IPS-18c (cell line): ENCODE results near the gene PLCB4.

ENCODE experiments used
- H3K4me3 ChIP-seq: 2 replicates; pipeline ENCODE4 v1.7.0; 2013; ENCODE audit warnings: low read depth, mild to moderate bottlenecking, low read length, moderate library complexity; ENCODE audit not compliant: insufficient read depth
- H3K9me3 ChIP-seq: one replicate; pipeline ENCODE4 v1.6.1; 2013; ENCODE audit warnings: mild to moderate bottlenecking, low read length, moderate library complexity; ENCODE audit not compliant: control insufficient read depth, insufficient read depth

The PLCB4 gene

DNA sequence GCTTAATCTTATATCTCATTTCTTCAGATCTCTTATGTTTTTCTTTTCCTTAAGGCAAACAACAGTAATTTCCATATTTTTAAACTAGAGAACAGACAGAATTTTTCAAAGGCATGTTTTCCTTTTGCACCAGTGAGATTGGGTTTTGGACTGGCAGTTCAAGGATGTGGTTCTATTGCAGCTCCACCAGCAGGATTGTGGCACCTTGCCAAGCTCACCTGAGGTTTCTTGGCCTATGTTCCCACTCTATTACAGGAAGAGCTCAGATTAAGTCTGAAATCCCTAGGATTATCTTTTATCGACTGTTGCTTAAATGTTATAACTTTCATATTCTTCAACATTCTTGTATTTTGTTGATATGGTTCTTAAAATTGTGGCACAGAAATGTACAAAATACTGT lies 218.9 kb downstream of the PLCB4 start:
- no peaks in the 10 kb centered on the region for H3K9me3 ChIP-seq
- H3K4me3 ChIP-seq = no peak overlapping the region

DNA sequence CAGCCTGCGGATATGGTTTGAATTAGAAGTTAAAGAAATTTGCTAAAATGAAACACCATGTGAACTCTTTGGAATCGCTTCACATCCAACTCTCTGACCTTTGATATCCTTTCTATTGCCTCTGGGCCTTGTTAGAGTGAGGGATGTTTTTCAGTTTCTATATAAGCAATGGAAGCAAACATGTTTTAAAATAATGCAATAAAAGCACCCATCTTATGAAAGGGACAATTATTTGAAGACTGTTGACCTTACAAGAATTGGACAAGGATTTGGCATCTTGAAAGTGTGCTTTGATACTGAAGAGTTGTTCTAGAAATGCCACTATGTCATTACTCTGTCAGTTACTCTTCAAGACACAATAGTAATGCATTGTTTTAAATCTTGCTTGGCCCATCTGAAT lies 221.4 kb downstream of the PLCB4 start:
- H3K9me3 ChIP-seq = no peaks in the 10 kb centered on the region
- H3K4me3 ChIP-seq = no peak overlapping the region

DNA sequence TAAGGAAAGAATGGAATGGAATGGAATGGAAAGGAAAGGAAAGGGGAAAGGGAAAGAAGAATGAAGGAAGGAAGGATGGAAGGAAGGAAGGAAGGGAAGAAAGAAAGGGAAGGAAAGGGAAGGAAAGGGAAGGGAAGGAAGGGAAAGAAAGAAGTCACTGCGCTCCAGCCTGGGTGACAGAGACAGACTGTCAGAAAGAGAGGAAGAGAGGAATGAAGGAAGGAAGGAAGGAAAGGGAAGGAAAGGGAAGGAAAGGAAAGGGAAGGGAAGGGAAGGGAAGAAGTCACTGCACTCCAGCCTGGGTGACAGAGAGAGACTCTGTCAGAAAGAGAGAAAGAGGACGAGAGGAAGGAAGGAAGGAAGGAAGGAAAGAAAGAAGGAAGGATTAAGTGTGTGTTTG lies 224.3 kb downstream of the PLCB4 start:
- H3K9me3 ChIP-seq = no peaks in the 10 kb centered on the region
- H3K4me3 ChIP-seq = no peak overlapping the region

DNA sequence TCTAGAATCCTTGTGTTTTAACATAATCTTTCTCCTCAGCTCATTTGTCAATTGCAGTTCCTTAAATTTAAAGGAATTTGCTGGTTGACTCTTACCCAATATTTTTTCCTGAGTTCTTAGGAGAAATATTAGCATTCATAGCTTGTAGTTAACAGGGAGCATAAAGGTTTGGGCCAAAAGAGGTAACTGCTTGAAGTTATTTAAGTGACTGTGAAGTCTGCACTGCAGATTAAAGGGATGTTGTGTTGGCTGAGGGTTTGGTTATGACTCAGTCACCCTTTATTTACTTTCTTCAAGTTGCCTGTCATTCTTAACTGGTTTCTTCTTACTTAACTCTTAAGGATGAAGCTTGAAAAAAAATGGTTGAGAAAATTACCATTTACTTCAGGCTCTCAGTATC lies 225.2 kb downstream of the PLCB4 start:
- Histone ChIP-seq H3K9me3 (no peaks in the 10 kb centered on the region), H3K4me3 (no peak overlapping the region)

DNA sequence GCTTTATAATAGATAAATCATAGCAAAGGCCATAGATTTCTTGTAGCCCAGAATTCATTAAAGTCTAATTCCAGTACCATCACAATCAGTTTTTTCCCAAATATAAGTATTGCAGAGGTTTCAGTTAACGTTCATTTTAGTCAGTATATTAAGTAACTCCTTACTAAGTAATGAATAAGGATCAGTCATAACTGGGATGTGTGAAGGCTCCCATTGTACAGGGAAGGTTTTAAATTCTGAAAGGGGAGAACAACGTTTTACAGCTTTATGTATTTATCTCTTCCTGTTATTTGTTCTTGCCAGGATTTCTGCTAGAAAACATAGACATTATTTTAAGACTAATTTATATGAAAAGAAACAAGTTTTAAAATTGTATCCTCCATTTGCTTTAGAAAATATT lies 230.0 kb downstream of the PLCB4 start:
- H3K4me3 ChIP-seq = no peak overlapping the region
- H3K9me3 ChIP-seq = no peaks in the 10 kb centered on the region

DNA sequence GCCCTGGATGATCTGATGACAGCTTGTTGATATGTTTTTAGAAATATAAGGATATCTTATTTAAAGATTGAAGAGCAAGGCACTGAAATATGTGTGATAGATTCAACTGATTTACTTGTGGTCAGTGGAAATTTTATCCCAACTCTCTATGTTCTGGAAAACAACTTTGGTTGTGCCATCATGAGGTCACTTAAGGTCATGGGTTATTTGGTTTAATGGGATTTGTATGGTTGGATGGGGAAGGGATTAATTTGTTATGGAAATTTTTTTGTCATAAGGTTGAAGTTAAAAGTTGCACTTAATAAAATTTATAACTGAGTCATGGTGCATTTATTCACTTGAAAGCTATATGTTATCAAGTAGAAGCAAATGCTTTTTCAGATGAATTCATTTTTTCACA lies 231.2 kb downstream of the PLCB4 start:
- no peak overlapping the region for H3K4me3 ChIP-seq
- H3K9me3 ChIP-seq = no peaks in the 10 kb centered on the region

DNA sequence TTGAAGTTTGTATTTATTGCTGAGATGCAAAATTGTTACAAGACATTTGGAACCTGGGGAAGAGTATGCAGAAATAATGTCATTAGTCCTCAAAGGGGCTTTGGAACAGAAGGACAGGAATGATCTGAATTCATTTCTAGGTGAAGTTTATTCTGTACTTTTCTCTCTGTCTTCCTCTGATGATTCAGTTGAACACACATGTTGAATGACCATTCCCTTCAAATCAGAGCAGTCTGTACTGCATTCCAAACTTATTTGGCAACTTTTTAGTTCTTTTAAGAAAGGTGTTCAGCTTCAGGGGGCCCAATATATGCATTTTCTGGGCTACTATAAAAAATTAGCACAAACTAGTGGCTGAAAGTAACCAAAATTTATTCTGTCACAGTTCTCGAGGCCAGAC lies 231.6 kb downstream of the PLCB4 start:
- Histone ChIP-seq H3K9me3 (no peaks in the 10 kb centered on the region), H3K4me3 (no peak overlapping the region)

DNA sequence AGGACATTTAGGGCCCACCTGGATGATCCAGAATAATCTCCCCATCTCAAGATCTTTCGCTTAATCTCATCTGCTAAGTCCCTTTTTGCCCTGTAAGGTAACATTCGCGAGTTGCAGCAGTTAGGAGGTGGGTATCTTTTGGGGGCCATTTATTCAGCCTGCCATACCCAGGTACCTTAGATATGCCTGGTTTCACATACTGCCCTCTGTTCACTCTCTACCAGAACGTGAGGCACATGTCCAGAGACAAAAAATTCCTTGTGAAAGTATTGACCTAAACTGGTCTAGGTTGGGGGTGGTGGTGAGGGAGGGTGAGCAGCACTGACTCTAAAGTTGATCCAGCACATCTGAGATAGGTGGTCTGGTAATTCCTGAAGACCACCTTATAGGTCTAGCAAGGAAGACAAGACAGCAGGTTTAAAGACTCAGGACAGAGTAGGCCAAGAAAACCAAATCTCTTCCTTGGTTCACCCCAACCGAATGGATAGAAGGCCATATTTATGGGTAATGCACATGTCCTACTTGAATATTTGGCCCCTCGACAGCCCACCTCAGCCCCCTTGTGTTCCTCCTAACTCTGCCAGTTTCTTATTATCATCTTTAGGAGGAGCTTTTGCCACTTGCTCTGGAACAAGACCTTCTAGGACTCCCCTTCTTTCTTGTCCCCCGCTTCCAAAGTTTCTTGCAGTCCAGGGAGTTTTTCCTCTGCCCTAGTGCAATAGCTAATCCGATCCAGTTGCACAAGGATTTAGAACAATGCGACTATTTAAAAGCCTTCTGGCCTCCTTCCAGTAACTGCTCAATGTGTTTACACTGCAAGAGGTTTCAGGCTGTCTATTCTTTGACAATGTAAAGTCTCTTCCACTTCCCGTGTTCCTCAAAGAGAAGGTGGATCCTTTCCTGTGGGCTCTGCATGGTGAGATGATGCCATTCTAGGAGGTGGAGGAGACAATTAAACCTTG lies 232.5 kb downstream of the PLCB4 start:
- Histone ChIP-seq H3K4me3 (no peak overlapping the region), H3K9me3 (no peaks in the 10 kb centered on the region)

DNA sequence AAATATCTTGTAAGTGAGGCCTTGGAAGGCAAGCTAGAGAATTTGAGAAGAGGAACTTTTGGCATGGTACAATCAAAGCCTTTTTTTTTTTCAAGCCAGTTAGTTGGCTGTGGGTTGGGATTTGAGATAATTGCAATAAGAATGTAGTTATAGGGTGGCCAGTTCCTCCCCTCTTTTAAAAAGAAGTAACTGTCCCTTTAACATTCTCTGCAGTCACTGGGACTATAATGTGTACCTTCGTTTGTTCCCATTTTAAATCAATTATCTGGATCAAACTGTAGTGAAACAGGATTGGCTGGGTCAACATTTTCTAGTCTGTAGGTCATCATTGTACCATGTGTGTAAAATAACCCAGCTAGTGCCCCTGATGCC lies 233.2 kb downstream of the PLCB4 start:
- H3K9me3 ChIP-seq = no peaks in the 10 kb centered on the region
- no peak overlapping the region for H3K4me3 ChIP-seq

DNA sequence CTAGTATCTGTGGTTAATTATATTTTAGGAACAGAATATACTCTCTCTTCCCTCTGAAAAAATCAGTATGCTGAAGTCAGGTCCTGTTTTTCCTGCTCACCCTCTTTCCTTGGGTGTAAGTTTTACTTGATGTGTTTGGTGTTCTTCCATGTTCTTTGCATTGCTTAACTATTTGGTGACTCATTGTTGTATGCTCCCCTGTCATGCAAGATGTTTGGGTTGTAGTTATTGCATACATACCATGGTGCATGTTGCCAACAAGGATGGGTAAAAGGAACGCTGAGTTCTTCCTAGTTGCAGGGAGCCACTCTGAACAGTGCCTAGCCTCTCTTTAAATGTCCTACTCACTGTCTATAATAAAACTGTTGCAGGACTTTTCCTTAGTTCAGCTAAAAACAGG lies 237.6 kb downstream of the PLCB4 start:
- H3K9me3 ChIP-seq = no peaks in the 10 kb centered on the region
- no peak overlapping the region for H3K4me3 ChIP-seq

DNA sequence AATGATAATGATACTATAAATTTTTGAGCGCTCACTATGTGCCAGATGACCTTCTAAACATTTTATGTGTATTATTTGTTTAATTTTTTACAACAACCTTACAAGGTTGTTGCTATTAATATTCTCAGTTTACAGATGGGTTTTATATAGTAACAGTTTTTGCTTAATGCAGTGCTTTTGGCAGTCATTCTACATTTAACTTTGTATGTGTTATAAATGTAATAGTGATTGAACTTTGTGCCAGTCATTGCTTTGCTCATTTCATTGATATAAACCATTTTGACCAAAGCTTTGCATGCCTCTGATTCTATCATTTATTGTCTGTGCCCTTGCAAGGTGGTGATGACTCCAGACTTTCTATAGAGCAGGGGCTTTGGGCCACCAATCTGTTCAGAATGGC lies 239.2 kb downstream of the PLCB4 start:
- Histone ChIP-seq H3K9me3 (no peaks in the 10 kb centered on the region), H3K4me3 (no peak overlapping the region)

DNA sequence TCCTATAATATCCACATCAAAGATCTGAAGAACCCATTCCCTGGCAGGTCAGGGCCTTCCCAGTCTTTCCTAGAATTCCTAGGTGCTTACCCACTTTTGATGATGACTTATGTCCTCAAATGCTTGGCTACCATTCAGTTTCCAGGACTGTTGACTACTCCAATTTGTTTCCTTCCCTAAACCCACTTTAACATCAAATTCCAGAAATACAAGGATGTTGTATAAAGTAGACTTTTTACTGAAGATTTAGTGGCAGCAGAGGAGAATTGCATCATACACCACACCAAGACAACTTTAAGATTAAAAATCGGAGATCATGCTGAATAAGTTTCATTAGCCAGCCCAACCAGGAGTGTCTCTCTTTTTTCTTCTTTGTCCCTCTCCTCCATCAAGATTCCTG lies 242.2 kb downstream of the PLCB4 start:
- Histone ChIP-seq H3K4me3 (no peak overlapping the region), H3K9me3 (no peaks in the 10 kb centered on the region)

DNA sequence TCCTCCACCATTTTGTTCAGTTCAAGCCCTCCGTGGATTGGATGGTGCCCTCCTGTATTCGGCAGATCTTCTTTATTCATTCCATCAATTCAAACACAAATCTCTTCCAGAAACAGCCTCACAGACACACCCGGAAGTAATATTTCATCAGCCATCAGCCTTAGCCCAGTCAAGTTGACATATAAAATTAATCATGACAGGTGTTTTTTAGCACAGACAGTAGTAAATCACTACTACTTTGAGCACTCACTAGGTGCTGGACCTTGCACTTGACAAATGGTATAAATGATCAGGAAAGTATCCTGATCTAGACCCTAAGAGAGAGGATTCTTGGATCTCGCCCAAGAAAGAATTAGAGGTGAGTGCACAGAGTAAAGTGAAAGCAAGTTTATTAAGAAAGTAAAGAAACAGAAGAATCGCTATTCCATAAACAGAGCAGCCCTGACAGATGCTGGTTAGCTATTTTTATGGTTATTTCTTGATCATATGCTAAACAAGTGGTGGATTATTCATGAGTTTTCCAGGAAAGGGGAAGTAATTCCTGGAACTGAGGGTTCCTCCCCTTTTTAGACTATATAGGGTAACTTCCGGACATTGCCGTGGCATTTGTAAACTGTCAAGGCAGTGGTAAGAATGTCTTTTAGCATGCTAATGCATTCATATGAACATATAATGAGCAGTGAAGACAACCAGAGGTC lies 250.9 kb downstream of the PLCB4 start:
- no peak overlapping the region for H3K4me3 ChIP-seq
- H3K9me3 ChIP-seq = no peaks in the 10 kb centered on the region

DNA sequence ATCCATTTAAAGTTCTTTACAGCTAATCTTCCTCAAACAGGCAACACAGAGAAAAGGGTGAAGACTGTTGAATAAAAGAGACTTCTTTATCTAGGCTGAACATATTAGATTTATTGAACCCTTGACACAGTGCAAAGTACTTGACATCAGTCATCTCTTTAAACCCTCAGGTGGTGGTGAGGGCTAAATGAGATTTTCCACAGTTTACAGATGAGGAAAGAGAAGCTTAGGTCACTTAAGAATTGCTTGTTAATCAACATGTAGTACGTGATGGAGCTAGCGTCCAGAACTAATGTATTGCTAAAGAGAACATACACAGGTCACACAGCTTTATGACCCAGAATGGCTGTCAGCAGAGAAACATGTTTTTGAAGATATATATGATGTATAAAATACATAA lies 252.1 kb downstream of the PLCB4 start:
- Histone ChIP-seq H3K4me3 (no peak overlapping the region), H3K9me3 (no peaks in the 10 kb centered on the region)

DNA sequence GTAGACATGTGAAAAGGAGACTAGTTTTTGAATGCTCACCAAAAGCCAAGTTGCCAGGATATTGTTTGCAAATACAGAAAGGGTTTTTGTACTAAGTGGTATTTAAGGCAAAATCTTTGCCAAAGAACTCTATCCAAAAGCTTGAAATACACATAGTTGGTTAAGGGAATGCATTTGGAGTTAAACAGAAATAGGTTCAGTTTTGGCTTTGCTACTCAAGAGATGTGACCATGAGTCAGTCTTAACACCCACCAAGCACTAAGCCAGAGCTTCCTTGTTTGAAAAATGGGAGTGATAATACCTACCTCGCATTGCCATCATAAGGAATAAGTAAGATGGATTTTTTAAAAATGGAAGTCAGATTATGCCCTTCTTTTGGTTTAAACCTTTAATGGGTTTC lies 253.8 kb downstream of the PLCB4 start:
- Histone ChIP-seq H3K4me3 (no peak overlapping the region), H3K9me3 (no peaks in the 10 kb centered on the region)

DNA sequence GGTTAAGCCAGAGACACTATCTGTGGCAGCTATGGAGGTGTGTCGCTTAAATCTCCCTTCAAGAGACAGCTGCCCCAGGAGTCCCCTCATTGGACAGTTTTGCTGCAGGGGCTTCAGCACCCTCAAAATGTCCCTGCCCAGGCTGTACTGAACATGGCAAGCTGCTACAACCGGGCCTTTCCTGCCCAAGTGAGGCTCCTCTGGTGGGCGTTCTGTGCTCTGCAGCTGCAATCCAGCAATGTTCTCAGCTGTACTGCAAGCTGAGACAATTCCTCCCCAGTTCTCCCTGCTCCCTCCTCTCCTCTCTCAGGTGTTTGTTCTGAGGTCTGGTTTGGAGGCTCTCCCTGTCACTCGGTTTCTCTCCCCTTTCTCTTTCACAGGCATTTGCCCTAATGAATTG lies 254.7 kb downstream of the PLCB4 start:
- H3K4me3 ChIP-seq = no peak overlapping the region
- no peaks in the 10 kb centered on the region for H3K9me3 ChIP-seq

DNA sequence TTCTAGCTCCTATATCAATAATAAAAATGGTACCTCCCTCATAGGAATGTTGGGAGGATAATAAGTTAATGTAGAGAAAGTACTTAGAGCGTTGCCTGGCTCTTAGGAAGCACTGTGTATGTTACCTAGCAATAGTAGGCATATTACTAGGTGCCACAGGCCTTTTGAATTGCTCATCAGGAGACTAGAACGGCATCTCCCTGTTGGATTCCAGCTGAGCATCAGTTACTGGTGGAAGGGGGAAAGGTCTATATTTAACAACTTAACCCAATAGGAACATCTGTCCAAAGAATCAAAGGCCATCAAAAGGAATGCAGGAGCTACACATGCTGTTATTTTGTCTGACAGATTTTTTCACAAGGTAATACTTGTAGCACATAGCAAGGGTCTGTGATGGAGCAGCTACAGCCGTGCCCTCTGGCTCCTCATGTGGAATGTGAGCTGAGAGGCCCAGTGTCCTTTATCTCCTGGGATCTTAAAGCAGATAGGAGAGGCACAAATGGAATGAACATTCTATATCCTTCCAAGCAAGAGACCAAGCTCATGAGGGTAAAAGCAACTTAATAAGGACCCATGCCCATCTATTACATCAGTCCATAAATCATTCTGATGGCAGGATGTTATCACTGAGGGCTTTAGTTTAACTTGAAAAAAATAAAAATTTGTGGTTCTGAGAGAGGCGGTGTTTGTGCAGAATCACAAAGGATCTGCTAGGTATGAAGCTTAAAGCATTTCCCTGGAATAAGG lies 260.6 kb downstream of the PLCB4 start:
- H3K9me3 ChIP-seq = no peaks in the 10 kb centered on the region
- no peak overlapping the region for H3K4me3 ChIP-seq

DNA sequence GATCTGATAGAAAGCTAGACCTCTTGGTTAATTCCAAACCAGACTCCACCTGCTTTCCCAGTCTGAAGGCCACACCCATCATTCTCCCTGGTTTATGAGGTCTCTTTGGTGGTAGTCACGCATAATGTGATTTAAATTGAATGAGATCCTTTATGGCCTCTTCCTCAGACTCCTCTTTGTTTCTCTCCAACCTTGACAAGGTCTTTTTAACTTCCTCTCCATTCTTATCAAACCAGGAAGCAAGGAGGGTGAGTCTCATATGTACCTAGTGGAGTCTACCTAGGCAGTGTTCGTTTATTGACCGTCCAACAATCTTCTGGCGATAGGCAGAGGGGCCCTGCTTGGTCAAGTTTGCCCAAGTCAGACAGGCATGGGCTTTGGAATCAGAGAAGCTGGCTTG lies 261.3 kb downstream of the PLCB4 start:
- no peaks in the 10 kb centered on the region for H3K9me3 ChIP-seq
- H3K4me3 ChIP-seq = no peak overlapping the region
